MM.1S (cell line): ENCODE data around the gene FNIP2.

Experiments used
- DNase-seq: peaks from one replicate; pipeline ENCODE4 v3.0.0-alpha.2; 2015
- H2AFZ ChIP-seq: fragments of 300-600 bp; sonication (generic); 2 replicates; pipeline ENCODE4 v1.6.0; 2016; ENCODE audit warnings: antibody characterized with exemption, low read length
- H3F3A ChIP-seq: fragments of 300-600 bp; sonication (generic); 2 replicates; pipeline ENCODE4 v1.6.1; 2016; ENCODE audit warnings: mild to moderate bottlenecking, antibody characterized with exemption, low read length, moderate library complexity, mixed read lengths; ENCODE audit not compliant: insufficient read depth
- H3K27ac ChIP-seq: fragments of 300-600 bp; sonication (generic); 2 replicates; pipeline ENCODE4 v1.5.1; 2016; ENCODE audit warnings: mild to moderate bottlenecking, low read length
- H3K27me3 ChIP-seq: fragments of 300-600 bp; sonication (generic); replicated peaks from 2 replicates; pipeline ENCODE4 v1.6.0; 2016; ENCODE audit warnings: low read length; ENCODE audit not compliant: insufficient read depth
- H3K36me3 ChIP-seq: fragments of 300-600 bp; sonication (generic); replicated peaks from 2 replicates; pipeline ENCODE4 v1.6.1; 2016; ENCODE audit warnings: mild to moderate bottlenecking, low read length, mixed read lengths; ENCODE audit not compliant: insufficient read depth
- H3K4me1 ChIP-seq: fragments of 300-600 bp; sonication (generic); 2 replicates; pipeline ENCODE4 v1.6.1; 2016; ENCODE audit warnings: low read length, mixed read lengths
- H3K4me2 ChIP-seq: fragments of 300-600 bp; sonication (generic); 2 replicates; pipeline ENCODE4 v1.6.0; 2016; ENCODE audit warnings: low read depth, low read length
- H3K4me3 ChIP-seq: fragments of 300-600 bp; sonication (generic); 2 replicates; pipeline ENCODE4 v1.5.1; 2016; ENCODE audit warnings: low read length, mixed read lengths
- H3K79me2 ChIP-seq: fragments of 300-600 bp; sonication (generic); 2 replicates; pipeline ENCODE4 v1.6.1; 2016; ENCODE audit warnings: mixed run types, low read length, mixed read lengths
- H3K9ac ChIP-seq: fragments of 300-600 bp; sonication (generic); 2 replicates; pipeline ENCODE4 v1.6.1; 2016; ENCODE audit warnings: low read length, mixed read lengths
- H3K9me2 ChIP-seq: fragments of 300-600 bp; sonication (generic); replicated peaks from 2 replicates; pipeline ENCODE4 v1.6.1; 2016; ENCODE audit warnings: mild to moderate bottlenecking, low read length, mixed read lengths; ENCODE audit not compliant: insufficient read depth
- H3K9me3 ChIP-seq: fragments of 300-600 bp; sonication (generic); replicated peaks from 2 replicates; pipeline ENCODE4 v1.6.1; 2016; ENCODE audit warnings: mild to moderate bottlenecking, low read length, mixed read lengths; ENCODE audit not compliant: insufficient read depth
- H4K20me1 ChIP-seq: fragments of 300-600 bp; sonication (generic); 2 replicates; pipeline ENCODE4 v1.6.1; 2016; ENCODE audit warnings: mild to moderate bottlenecking, low read length, moderate library complexity, mixed read lengths; ENCODE audit not compliant: insufficient read depth
- CTCF ChIP-seq: fragments of 300-600 bp; sonication (generic); IDR thresholded peaks from 2 replicates; pipeline ENCODE4 v1.5.1; 2016; ENCODE audit warnings: antibody characterized with exemption, low read length, mixed read lengths
- EZH2 ChIP-seq: fragments of 300-600 bp; sonication (generic); optimal IDR thresholded peaks from 2 replicates; pipeline ENCODE3; 2017; ENCODE audit warnings: low read depth, mild to moderate bottlenecking, antibody characterized with exemption, low read length, mixed read lengths
- EZH2phosphoT487 ChIP-seq: fragments of 300-600 bp; sonication (generic); IDR thresholded peaks from 2 replicates; pipeline ENCODE4 v1.6.1; 2018; ENCODE audit warnings: antibody characterized with exemption, low read length

The FNIP2 gene

GRCh38 chr4:158817562-158818296 is 48.9 kb downstream of the FNIP2 start:
- Histone ChIP-seq H3K36me3 (no peaks in the 10 kb centered on the region), H3K9me3 (no peaks in the 10 kb centered on the region), H3F3A (no peaks in the 10 kb centered on the region), H3K9me2 (no peaks in the 10 kb centered on the region), H4K20me1 (no peaks in the 10 kb centered on the region), H3K4me1 (peaks cover 45% of the 10 kb centered on the region), H3K9ac (no peak overlapping the region), H2AFZ (no peak overlapping the region), H3K4me2 (peak overlapping the region; percentile 34; the same call in 1 of the 2 replicates), H3K79me2 (peaks cover 90% of the 10 kb centered on the region), H3K4me3 (no peak overlapping the region), H3K27me3 (no peaks in the 10 kb centered on the region), H3K27ac (no peak overlapping the region)
- no peak for DNase-seq
- no peak for TF ChIP-seq CTCF
- TF ChIP-seq EZH2 = no peak
- no peak for TF ChIP-seq EZH2phosphoT487

GRCh38 chr4:158818560-158819140 is 49.8 kb downstream of the FNIP2 start:
- no peaks in the 10 kb centered on the region for H3K27me3 ChIP-seq
- no peaks in the 10 kb centered on the region for H3K36me3 ChIP-seq
- no peak for TF ChIP-seq EZH2
- H2AFZ ChIP-seq = no peak overlapping the region
- peaks cover 86% of the 10 kb centered on the region for H3K79me2 ChIP-seq
- no peak overlapping the region for H3K9ac ChIP-seq
- H3K27ac ChIP-seq = no peak overlapping the region
- no peaks in the 10 kb centered on the region for H3F3A ChIP-seq
- DNase-seq = no peak
- H4K20me1 ChIP-seq = no peaks in the 10 kb centered on the region
- no peaks in the 10 kb centered on the region for H3K9me3 ChIP-seq
- H3K4me3 ChIP-seq = no peak overlapping the region
- H3K9me2 ChIP-seq = no peaks in the 10 kb centered on the region
- H3K4me2 ChIP-seq = no peak overlapping the region
- peaks cover 51% of the 10 kb centered on the region for H3K4me1 ChIP-seq

- no peak overlapping the region for H3K9ac ChIP-seq
- H3K27ac ChIP-seq = no peak overlapping the region
- H2AFZ ChIP-seq = no peak overlapping the region
- H3K27me3 ChIP-seq = no peaks in the 10 kb centered on the region
- H4K20me1 ChIP-seq = no peaks in the 10 kb centered on the region
- H3K36me3 ChIP-seq = no peaks in the 10 kb centered on the region
- H3K4me1 ChIP-seq = peaks cover 66% of the 10 kb centered on the region
- H3K4me3 ChIP-seq = no peak overlapping the region
- 0 out of 2 replicates have a peak, but pooled peaks cover 8% of the 10 kb centered on the region for H3F3A ChIP-seq
- no peaks in the 10 kb centered on the region for H3K9me3 ChIP-seq
- H3K79me2 ChIP-seq = peaks cover 86% of the 10 kb centered on the region
- no peak for TF ChIP-seq CTCF
- no peak for TF ChIP-seq EZH2
- TF ChIP-seq EZH2phosphoT487 = no peak
- no peak for DNase-seq
- no peak overlapping the region for H3K4me2 ChIP-seq
- H3K9me2 ChIP-seq = no peaks in the 10 kb centered on the region
Measured at GRCh38 chr4:158819942-158820786, 51.3 kb downstream of the FNIP2 start.
